ENCODE results near the gene BCL7A. TPM values are rescaled to one million over a fixed set of nuclear protein-coding genes. Genes with fewer than 3 reads are reported as not detected.

BCL7A gene
- 2.0 and 2.6 TPM in 2 replicates for total RNA-seq

GRCh38 chr12:122021822-122022392 is at the start of gene BCL7A:
Gene BCL7A, plus strand, starts transcription at chr12:122021884. Its CDS starts 208 bp downstream, at chr12:122022092.

GRCh38 chr12:122078141-122079032 is 56.7 kb downstream of the BCL7A start, which contains the start of gene MLXIP:
Gene MLXIP, plus strand, starts transcription at chr12:122078756. Its CDS starts 98 bp downstream, at chr12:122078854.

Other genes with a start within 250 kb of the BCL7A start
- 7.7 and 8.6 TPM in 2 replicates for gene RHOF, start 228.2 kb upstream of the BCL7A start, total RNA-seq
- 8.0 and 10.9 TPM in 2 replicates for gene SETD1B, start 217.9 kb upstream of the BCL7A start, total RNA-seq
- 15.6 and 20.1 TPM in 2 replicates for gene HPD, start 163.0 kb upstream of the BCL7A start, total RNA-seq
- gene PSMD9, start 133.1 kb upstream of the BCL7A start, total RNA-seq: 39.6 and 74.4 TPM in 2 replicates
- gene CFAP251, start 103.3 kb upstream of the BCL7A start, total RNA-seq: 0.62 and 3.4 TPM in 2 replicates
- gene MLXIP, start 56.9 kb downstream of the BCL7A start, total RNA-seq: 21.6 and 25.1 TPM in 2 replicates
- gene IL31, start 152.3 kb downstream of the BCL7A start, total RNA-seq: not detected in 2 replicates
- 1.2 and 1.8 TPM in 2 replicates for gene LRRC43, start 161.2 kb downstream of the BCL7A start, total RNA-seq
- gene B3GNT4, start 181.8 kb downstream of the BCL7A start, total RNA-seq: 0.15 TPM in 1 of 2 replicates, not detected in the other
- 58.8 and 71.9 TPM in 2 replicates for gene DIABLO, start 204.2 kb downstream of the BCL7A start, total RNA-seq
- gene VPS33A, start 244.6 kb downstream of the BCL7A start, total RNA-seq: 12.0 and 13.2 TPM in 2 replicates